Loucy (cell line): ENCODE data around the gene TLR5.

Source experiments
- CTCF ChIP-seq: fragments of 200-600 bp; sonication (generic); conservative IDR thresholded peaks from 2 replicates; pipeline ENCODE4 v1.5.1; 2014; ENCODE audit warnings: mild to moderate bottlenecking, antibody characterized with exemption, low read length
- EZH2phosphoT487 ChIP-seq: fragments of 200-600 bp; IDR thresholded peaks from 2 replicates; pipeline ENCODE4 v1.6.1; 2018; ENCODE audit warnings: antibody characterized with exemption, mild to moderate bottlenecking, moderate library complexity, borderline replicate concordance

DNA sequence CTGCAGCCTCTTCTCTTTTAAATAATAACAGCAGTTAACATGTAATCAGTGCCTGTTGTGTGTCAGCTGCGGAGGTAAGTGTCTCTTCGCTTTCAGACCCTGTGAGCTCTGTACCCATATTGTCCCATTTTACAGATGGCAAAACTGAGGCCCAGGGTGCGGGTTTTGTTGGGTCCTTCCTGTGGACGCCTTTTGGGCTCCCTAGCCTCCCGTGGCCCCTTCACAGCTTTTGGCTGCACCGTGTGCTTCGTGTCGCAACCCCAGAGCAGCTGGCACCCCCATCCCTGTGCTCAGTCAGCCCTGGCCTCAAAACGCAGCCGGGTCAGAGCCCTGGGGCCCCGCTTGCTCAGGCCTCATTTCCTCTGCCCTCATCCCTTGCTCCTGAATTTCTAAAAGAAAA lies 53.8 kb downstream of the TLR5 start:
- no peak for TF ChIP-seq CTCF
- TF ChIP-seq EZH2phosphoT487 = no peak
